GM18909 (cell line): ENCODE data around the gene KISS1.

Source experiments
- ATAC-seq: cut with Tn5 transposase; IDR thresholded peaks from one replicate; pipeline ENCODE4 v1.9.1; 2021; ENCODE audit warnings: mild to moderate bottlenecking; ENCODE audit not compliant: unreplicated experiment, poor library complexity

Gene KISS1

GRCh38 chr1:204194771-204195170, 1.5 kb downstream of the KISS1 start:
- no peak for ATAC-seq

GRCh38 chr1:204194080-204194479, 2.2 kb downstream of the KISS1 start:
- no peak for ATAC-seq

- ATAC-seq, result no peak
Observed at GRCh38 chr1:204192589-204193352, 3.5 kb downstream of the KISS1 start.

- no peak for ATAC-seq
Observed at GRCh38 chr1:204192046-204192445, 4.2 kb downstream of the KISS1 start.

- ATAC-seq, result no peak
Observed at GRCh38 chr1:204191456-204191855, 4.8 kb downstream of the KISS1 start.

- no peak for ATAC-seq
Observed at GRCh38 chr1:204190212-204191211, 5.8 kb downstream of the KISS1 start.

- no peak for ATAC-seq
Observed at GRCh38 chr1:204188959-204189639, 7.2 kb downstream of the KISS1 start.

- no peak for ATAC-seq
Observed at GRCh38 chr1:204186597-204186996, 9.7 kb downstream of the KISS1 start.

GRCh38 chr1:204181116-204181515, 15.2 kb downstream of the KISS1 start:
- ATAC-seq, result no peak

- ATAC-seq, result no peak
Observed at GRCh38 chr1:204180133-204180532, 16.2 kb downstream of the KISS1 start.

GRCh38 chr1:204178487-204179281, 17.6 kb downstream of the KISS1 start:
- no peak for ATAC-seq

- no peak for ATAC-seq
Observed at GRCh38 chr1:204177133-204177532, 19.2 kb downstream of the KISS1 start.

GRCh38 chr1:204176049-204176448, 20.2 kb downstream of the KISS1 start:
- ATAC-seq, result no peak

- ATAC-seq, result no peak
Observed at GRCh38 chr1:204174958-204175357, 21.3 kb downstream of the KISS1 start.

GRCh38 chr1:204172404-204173029, 23.8 kb downstream of the KISS1 start:
- no peak for ATAC-seq

GRCh38 chr1:204171751-204172178, 24.5 kb downstream of the KISS1 start:
- ATAC-seq, result no peak

GRCh38 chr1:204170494-204171155, 25.7 kb downstream of the KISS1 start:
- no peak for ATAC-seq

GRCh38 chr1:204169858-204170257, 26.4 kb downstream of the KISS1 start:
- no peak for ATAC-seq

GRCh38 chr1:204167730-204168129, 28.6 kb downstream of the KISS1 start:
- no peak for ATAC-seq
